ENCODE measurements around the gene GATAD1. TPM values are rescaled to one million over a fixed set of nuclear protein-coding genes. Genes with fewer than 3 reads are reported as not detected.
"Not testable (repeated sequence)": the region's sequence is repeated elsewhere in the genome, so short reads cannot be mapped to it uniquely, and the experiment has no call there.

GATAD1 gene
- total RNA-seq, 1 experiment from 2014 or later = 29.5 TPM

- DNase-seq (ENCODE audit: low read depth) = no peak
These were observed 10.5 kb upstream of the GATAD1 start for GRCh38 chr7:92436612-92437445.

- no peak for DNase-seq (ENCODE audit: low read depth)
These were observed 9.3 kb upstream of the GATAD1 start for GRCh38 chr7:92437956-92438491.

- not testable (repeated sequence) for DNase-seq (ENCODE audit: low read depth)
These were observed 4.6 kb upstream of the GATAD1 start for GRCh38 chr7:92442720-92443119.

GRCh38 chr7:92446869-92447344 is 375 bp upstream of the GATAD1 start:
- DNase-seq (ENCODE audit: low read depth) = no peak

- DNase-seq (ENCODE audit: low read depth) = peak; percentile 62
These were observed 994 bp downstream of the GATAD1 start for GRCh38 chr7:92448205-92448747.

- no peak for DNase-seq (ENCODE audit: low read depth)
These were observed 4.4 kb downstream of the GATAD1 start for GRCh38 chr7:92451645-92452044.

- DNase-seq (ENCODE audit: low read depth) = no peak
These were observed 9.0 kb downstream of the GATAD1 start for GRCh38 chr7:92456236-92456635.

- no peak for DNase-seq (ENCODE audit: low read depth)
These were observed 12.8 kb downstream of the GATAD1 start for GRCh38 chr7:92460109-92460508.

GRCh38 chr7:92460510-92460909 is 13.2 kb downstream of the GATAD1 start:
- no peak for DNase-seq (ENCODE audit: low read depth)

GRCh38 chr7:92461027-92462003 is 14.0 kb downstream of the GATAD1 start:
- peak; percentile 45 for DNase-seq (ENCODE audit: low read depth)

GRCh38 chr7:92462560-92462959 is 15.3 kb downstream of the GATAD1 start:
- DNase-seq (ENCODE audit: low read depth) = no peak

- DNase-seq (ENCODE audit: low read depth) = no peak
These were observed 17.2 kb downstream of the GATAD1 start for GRCh38 chr7:92464515-92464914.

GRCh38 chr7:92466682-92467081 is 19.4 kb downstream of the GATAD1 start:
- no peak for DNase-seq (ENCODE audit: low read depth)

GRCh38 chr7:92468589-92468988 is 21.3 kb downstream of the GATAD1 start:
- not testable (repeated sequence) for DNase-seq (ENCODE audit: low read depth)

- DNase-seq (ENCODE audit: low read depth) = not testable (repeated sequence)
These were observed 26.7 kb downstream of the GATAD1 start for GRCh38 chr7:92473989-92474388.

- DNase-seq (ENCODE audit: low read depth) = not testable (repeated sequence)
These were observed 28.0 kb downstream of the GATAD1 start for GRCh38 chr7:92475261-92475770.

- not testable (repeated sequence) for DNase-seq (ENCODE audit: low read depth)
These were observed 28.7 kb downstream of the GATAD1 start for GRCh38 chr7:92475851-92476590.

GRCh38 chr7:92477681-92478080 is 30.4 kb downstream of the GATAD1 start, which contains the start of gene ERVW-1:
Gene ERVW-1 (minus strand): TSS chr7:92477946. CDS start chr7:92470381, 7,565 bp downstream.
- DNase-seq (ENCODE audit: low read depth) = not testable (repeated sequence)

GRCh38 chr7:92478095-92478494 is 30.8 kb downstream of the GATAD1 start:
- no peak for DNase-seq (ENCODE audit: low read depth)

- DNase-seq (ENCODE audit: low read depth) = no peak
These were observed 31.4 kb downstream of the GATAD1 start for GRCh38 chr7:92478711-92479110.
